Body of pancreas (tissue), 4 donors: Measurements from ENCODE around the gene SMYD4.

Experiments
- POLR2A ChIP-seq, 3 donors: fragments of 450-650 bp; IDR thresholded peaks; one replicate each; pipeline ENCODE4 v1.6.1; 2016; ENCODE audit warnings: antibody characterized with exemption in 3 of 3, mild to moderate bottlenecking in 2 of 3
- TF ChIP-seq, protein P1 (sequence below), 7 experiments: fragments of 450-650 bp in 4 of 7; fragments of 200-600 bp in 3 of 7; sonication (generic) in 3 of 7; IDR thresholded peaks; one replicate each; pipeline ENCODE4 v1.5.1; 2016 to 2019; ENCODE audit warnings: antibody characterized with exemption in 7 of 7

DNA sequence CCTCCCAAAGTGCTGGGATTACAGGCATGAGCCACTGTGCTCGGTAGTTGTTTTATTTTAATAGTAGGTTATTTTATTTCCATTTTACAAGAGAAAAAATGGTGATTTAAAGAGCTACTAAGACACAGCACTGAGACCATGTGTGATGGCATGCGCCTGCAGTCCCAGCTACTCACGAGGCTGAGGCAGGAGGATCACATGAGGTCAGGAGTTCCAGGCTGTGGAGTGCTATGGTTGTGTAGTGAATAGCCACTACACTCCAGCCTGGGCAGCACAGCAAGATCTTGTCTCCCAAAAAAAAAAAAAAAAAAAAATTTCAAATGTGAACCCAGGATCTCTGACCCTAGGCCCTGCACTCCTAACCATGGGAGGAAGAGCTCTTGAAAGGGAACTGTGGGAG is 64.1 kb downstream of the SMYD4 start:
- TF ChIP-seq, protein P1, sequence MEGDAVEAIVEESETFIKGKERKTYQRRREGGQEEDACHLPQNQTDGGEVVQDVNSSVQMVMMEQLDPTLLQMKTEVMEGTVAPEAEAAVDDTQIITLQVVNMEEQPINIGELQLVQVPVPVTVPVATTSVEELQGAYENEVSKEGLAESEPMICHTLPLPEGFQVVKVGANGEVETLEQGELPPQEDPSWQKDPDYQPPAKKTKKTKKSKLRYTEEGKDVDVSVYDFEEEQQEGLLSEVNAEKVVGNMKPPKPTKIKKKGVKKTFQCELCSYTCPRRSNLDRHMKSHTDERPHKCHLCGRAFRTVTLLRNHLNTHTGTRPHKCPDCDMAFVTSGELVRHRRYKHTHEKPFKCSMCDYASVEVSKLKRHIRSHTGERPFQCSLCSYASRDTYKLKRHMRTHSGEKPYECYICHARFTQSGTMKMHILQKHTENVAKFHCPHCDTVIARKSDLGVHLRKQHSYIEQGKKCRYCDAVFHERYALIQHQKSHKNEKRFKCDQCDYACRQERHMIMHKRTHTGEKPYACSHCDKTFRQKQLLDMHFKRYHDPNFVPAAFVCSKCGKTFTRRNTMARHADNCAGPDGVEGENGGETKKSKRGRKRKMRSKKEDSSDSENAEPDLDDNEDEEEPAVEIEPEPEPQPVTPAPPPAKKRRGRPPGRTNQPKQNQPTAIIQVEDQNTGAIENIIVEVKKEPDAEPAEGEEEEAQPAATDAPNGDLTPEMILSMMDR (IDR thresholded peaks at IDR 0.05), result no peak
- TF ChIP-seq POLR2A (IDR thresholded peaks at IDR 0.05), result no peak
